Inferior parietal cortex (tissue), 1 donor: ENCODE measurements around the gene NDUFV1.
"Not testable (repeated sequence)": the region's sequence is repeated elsewhere in the genome, so short reads cannot be mapped to it uniquely, and the experiment has no call there.

ENCODE experiments used
- DNase-seq: peaks from one replicate; pipeline ENCODE4 v3.0.0-alpha.2; 2016; ENCODE audit errors: extremely low spot score

The NDUFV1 gene

GRCh38 chr11:67626970-67627369 is 20.2 kb downstream of the NDUFV1 start:
- no peak for DNase-seq

GRCh38 chr11:67627441-67627811 is 20.7 kb downstream of the NDUFV1 start:
- DNase-seq: no peak

GRCh38 chr11:67627812-67628624 is 21.3 kb downstream of the NDUFV1 start:
- no peak for DNase-seq

GRCh38 chr11:67628710-67629385 is 22.1 kb downstream of the NDUFV1 start:
- DNase-seq: no peak

GRCh38 chr11:67629386-67630227 is 22.9 kb downstream of the NDUFV1 start, which contains the start of gene NUDT8:
TSS of gene NUDT8 (minus strand) at chr11:67629937. CDS start at chr11:67629911, 26 bp downstream.
- DNase-seq: peak; percentile 77

GRCh38 chr11:67630228-67630942 is 23.6 kb downstream of the NDUFV1 start:
- peak; percentile 83 for DNase-seq

GRCh38 chr11:67630943-67631331 is 24.2 kb downstream of the NDUFV1 start:
- no peak for DNase-seq

- DNase-seq: no peak
Measured at GRCh38 chr11:67631411-67631810, 24.7 kb downstream of the NDUFV1 start.

GRCh38 chr11:67631853-67632174 is 25.1 kb downstream of the NDUFV1 start:
- no peak for DNase-seq

- no peak for DNase-seq
Measured at GRCh38 chr11:67632175-67632981, 25.6 kb downstream of the NDUFV1 start.

- DNase-seq: no peak
Measured at GRCh38 chr11:67632982-67633755, 26.4 kb downstream of the NDUFV1 start.

GRCh38 chr11:67633758-67634365 is 27.1 kb downstream of the NDUFV1 start:
- no peak for DNase-seq

GRCh38 chr11:67634366-67635230 is 27.9 kb downstream of the NDUFV1 start:
- no peak for DNase-seq

GRCh38 chr11:67635231-67635521 is 28.4 kb downstream of the NDUFV1 start:
- DNase-seq: no peak

- no peak for DNase-seq
Measured at GRCh38 chr11:67636962-67637361, 30.2 kb downstream of the NDUFV1 start.

GRCh38 chr11:67637441-67637840 is 30.7 kb downstream of the NDUFV1 start:
- DNase-seq: not testable (repeated sequence)

GRCh38 chr11:67638535-67639437 is 32.0 kb downstream of the NDUFV1 start:
- DNase-seq: no peak

GRCh38 chr11:67639438-67639859 is 32.7 kb downstream of the NDUFV1 start, which contains the start of gene TBX10:
TSS of gene TBX10 (minus strand) at chr11:67639763. CDS start at chr11:67639472, 291 bp downstream.
- no peak for DNase-seq
